Epithelial cell of esophagus (primary cell): ENCODE results near the gene GPS1.
A peak's percentile ranks its signal among the peaks of the same experiment; 100 is the strongest.

Source experiments
- DNase-seq: peaks from one replicate; pipeline ENCODE4 v3.0.0; 2010; ENCODE audit warnings: low read depth
- H3K4me3 ChIP-seq: 2 replicates; pipeline ENCODE4 v1.5.1; 2011; ENCODE audit warnings: mild to moderate bottlenecking, low read length, control low read depth
- CTCF ChIP-seq: IDR thresholded peaks from 2 replicates; pipeline ENCODE4 v1.5.1; 2011; ENCODE audit warnings: low read depth, mild to moderate bottlenecking, low read length, control low read depth, inconsistent platforms; ENCODE audit not compliant: insufficient read depth; ENCODE audit errors: missing control alignments

The GPS1 gene

DNA sequence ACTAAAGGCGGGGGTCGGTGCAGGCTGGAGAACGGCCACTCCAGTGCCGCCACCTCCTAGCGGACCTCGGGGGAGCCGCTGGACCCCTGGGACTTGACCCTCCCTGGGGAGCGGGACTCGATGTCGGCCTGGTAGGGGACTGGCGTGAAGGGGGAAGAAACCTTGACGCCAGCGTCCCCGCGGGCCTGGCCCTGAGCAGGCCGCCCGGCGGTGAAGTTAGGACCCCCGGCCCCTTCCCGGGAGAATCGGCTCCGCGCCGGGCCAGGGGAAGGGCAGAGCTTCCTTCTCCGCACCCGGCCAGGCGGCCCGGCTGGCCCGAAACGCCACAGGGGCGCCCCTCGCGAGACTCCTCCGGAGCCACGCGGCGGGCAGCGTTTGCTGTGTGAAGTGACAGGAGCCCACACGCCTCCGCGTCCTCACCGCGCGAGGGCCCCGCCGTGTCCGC lies 13.5 kb downstream of the GPS1 start:
- no peak for DNase-seq
- TF ChIP-seq CTCF = no peak
- H3K4me3 ChIP-seq = peak overlapping the region; percentile 83

DNA sequence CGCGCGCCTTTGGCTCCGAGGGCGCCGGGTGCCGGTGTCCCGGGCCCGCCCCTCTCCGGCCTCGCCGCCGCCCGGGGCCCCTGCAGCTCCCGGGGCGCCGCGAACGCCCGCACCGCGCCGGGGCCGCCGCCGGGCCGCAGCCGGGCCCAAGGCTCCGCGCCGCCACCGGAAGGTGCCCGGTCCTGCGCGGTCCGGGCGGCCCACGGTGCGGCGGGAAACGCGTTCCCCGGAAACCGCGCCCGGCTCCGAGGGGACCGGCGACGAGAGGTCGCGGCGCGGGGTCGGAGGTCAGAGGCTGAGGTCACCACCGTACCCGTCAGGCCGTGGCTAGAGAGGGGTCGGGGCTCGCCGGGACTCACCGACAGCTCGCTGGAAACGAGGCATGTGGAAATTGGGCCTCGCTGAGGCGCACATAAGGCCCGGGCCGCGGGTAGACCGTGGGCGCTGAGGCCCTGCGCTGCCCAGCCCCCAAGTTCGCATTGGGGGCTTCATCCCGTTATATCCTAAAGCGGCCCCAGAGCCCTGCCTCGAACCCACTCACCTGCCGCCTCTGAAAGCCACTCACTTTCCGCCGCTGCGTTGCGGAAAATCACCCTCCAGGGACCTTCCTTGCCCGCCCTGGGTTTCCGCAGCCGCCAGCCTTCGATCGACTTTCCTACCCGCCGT lies 14.1 kb downstream of the GPS1 start, which contains the start of gene DUS1L:
TSS of gene DUS1L (minus strand) at position 167 of the 666 bp plus-strand sequence. CDS start 745 bp downstream, outside the sequence.
- TF ChIP-seq CTCF = no peak
- peak within 1 kb of the TSS; percentile 83 for H3K4me3 ChIP-seq
- DNase-seq = peak; percentile 56

GRCh38 chr17:82070611-82071010 lies 18.9 kb downstream of the GPS1 start:
- DNase-seq = no peak
- TF ChIP-seq CTCF = no peak
- no peak overlapping the region for H3K4me3 ChIP-seq

DNA sequence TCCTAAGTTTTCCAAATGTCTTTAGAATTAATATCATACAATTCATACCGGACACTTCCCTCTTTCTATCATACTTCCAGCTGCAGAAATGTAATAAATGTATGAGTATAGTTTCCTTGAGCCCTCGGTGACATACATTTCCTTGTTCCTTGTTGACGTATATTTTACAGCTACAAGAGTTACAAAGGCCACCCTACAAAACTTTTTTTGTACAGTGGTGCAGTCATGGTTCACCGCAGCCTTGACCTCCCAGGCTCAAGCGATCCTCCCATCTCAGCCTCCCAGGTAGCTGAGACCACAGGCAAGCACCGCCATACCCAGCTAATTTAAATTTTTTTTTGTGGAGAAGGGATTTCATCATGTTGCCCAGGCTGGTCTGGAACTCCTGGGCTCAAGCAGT lies 21.1 kb downstream of the GPS1 start:
- H3K4me3 ChIP-seq = no peak overlapping the region
- no peak for TF ChIP-seq CTCF

DNA sequence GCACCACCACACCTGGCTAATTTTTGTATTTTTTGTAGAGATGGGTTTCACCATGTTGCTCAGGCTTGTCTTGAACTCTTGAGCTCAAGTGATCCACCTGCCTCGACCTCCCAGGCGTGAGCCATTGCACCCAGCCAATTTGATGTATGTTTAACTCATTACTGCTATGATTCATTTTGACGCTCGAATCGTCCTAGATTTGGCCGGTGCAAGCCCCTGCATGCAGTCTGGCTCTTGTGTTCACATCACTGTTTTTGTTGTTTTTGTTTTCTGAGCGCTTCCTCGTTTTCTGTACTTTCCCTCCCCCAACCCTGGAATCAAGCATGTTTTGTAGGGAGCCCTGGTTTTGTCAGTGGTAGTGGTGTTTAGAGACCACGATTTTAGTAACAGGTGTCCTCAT lies 21.7 kb downstream of the GPS1 start:
- no peak overlapping the region for H3K4me3 ChIP-seq
- DNase-seq = peak; percentile 82
- TF ChIP-seq CTCF = no peak

More for the DNA sequence above, 21.1 kb downstream of the GPS1 start:
- no peak for DNase-seq

- DNase-seq = peak; percentile 55
- H3K4me3 ChIP-seq = no peak overlapping the region
- TF ChIP-seq CTCF = no peak
These were observed 24.5 kb downstream of the GPS1 start for GRCh38 chr17:82076018-82076784.
